HT-29 (cell line): ENCODE measurements around the gene ZMYM5. TPM values are rescaled to one million over a fixed set of nuclear protein-coding genes. Genes with fewer than 3 reads are reported as not detected.
"Not testable (repeated sequence)": the region's sequence is repeated elsewhere in the genome, so short reads cannot be mapped to it uniquely, and the experiment has no call there.

Experiments
- DNase-seq: peaks from one replicate; pipeline ENCODE4 v3.0.0-alpha.2; 2015; ENCODE audit warnings: low spot score
- total RNA-seq: library from RNA; depleted of rRNA; stranded (reverse); fragments of >200 nt; shearing (Covaris generic); gene quantifications from 2 replicates; pipeline ENCODE4 v1.2.3, GENCODE V29; 2014; rRNA removed

ZMYM5 gene
- total RNA-seq, 1 experiment from 2014 or later = 8.3 TPM

DNA sequence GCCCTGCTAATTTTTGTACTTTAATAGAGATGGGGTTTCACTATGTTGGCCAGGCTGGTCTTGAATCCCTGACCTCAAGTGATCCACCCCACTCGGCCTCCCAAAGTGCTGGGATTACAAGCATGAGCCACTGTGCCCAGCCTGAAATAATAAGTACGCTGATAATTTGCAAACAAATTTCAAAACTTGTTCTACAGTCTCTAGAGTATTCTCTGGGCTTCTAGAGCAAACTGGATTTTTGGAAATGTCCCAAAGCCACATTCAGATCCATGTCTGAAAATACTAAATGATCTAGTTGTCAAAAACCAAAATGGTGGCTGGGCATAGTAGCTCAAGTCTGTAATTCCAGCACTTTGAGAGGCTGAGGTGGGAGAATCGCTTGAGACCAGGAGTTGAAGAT lies 40.8 kb downstream of the ZMYM5 start:
- no peak for DNase-seq

DNA sequence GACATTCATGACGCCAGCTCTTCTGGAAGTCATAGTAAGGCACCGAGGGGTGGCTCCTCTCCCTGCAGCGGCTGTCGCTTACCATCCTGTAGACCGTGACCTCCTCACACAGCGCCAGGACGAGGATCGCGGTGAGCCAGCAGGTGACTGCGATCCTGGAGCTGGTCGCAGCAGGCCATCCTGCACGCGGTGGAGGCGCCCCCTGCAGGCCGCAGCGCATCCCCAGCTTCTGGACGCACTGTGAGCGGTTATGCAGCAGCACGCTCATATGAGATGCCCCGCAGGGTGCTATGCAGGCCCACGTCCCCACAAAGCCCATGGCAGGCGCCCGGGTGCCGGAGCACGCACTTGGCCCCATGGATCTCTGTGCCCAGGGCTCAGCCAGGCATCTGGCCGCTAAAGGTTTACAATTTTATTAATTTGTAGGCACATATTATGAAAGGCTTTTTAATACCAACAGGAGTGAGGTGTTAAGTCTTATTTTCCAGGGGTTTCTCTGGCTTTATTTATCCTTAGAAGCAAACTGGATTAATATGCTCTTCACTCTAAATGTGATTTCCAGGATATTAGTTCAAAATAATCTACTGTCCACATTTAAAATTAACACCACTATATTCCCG lies 45.1 kb downstream of the ZMYM5 start:
- peak; percentile 35 for DNase-seq

DNA sequence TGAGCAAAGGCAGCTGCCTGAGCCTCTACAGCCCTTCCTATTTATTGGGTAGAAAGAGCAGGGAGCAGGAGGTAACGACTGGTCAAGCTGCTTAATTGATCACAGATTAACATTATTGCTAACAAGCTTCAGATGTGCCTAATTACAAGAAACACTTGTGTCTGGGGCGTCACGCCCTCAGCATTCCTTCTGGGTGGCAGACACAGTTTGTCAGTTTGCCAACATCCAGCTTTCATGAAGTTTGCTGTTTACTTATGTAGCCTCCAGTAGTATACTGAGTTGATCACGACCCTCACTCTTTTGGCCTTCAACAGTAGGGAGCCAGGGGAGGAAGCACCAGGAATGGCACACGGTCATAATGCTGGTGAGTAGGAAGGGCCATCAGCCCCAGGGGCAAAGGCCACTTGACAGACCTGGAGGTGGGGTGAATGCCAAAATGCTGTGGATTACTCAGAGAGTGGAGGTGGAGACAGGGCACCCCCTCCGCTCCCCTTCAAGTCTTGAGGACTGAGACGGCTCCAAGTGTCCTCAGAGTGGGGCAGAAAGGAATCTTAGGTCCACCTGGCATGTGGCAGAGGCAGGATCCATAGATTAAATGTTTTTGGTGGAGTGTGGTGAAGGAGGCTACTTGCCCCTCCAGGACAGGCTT lies 45.8 kb downstream of the ZMYM5 start:
- no peak for DNase-seq

DNA sequence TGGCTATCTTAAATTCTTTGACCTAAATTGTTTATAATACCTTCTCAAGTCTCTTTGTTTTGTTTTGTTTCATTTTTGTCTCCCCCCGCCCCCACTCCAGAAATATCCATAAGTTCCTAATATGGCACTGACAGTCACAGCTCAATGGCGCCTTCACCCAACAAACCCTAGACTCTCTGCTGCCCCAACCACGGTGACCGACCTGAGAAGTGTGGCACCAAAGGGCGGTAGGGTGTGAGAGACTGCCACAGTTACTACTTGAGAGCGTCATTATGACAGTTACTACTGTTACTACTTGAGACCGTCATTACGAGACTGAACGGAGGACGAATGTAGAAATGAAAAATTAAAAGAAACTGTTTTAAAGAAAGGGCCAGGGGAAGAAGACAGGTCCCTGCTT lies 46.3 kb downstream of the ZMYM5 start:
- no peak for DNase-seq

DNA sequence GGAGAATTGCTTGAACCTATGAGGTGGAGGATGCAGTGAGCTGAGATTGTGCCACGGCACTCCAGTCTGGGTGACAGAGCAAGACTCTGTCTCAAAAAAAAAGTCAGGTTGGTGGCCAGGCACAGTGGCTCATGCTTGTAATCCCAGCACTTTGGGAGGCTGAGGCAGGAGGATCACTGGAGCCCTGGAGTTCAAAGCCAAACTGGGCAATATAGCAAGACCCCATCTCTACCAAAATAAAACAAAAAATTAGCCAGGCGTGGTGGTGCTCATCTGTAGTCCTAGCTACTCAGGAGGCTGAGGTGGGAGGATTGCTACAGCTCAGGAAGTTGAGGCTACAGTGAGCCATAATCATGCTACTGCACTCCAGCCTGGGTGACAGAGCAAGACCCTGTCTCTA lies 47.6 kb downstream of the ZMYM5 start:
- DNase-seq = not testable (repeated sequence)

DNA sequence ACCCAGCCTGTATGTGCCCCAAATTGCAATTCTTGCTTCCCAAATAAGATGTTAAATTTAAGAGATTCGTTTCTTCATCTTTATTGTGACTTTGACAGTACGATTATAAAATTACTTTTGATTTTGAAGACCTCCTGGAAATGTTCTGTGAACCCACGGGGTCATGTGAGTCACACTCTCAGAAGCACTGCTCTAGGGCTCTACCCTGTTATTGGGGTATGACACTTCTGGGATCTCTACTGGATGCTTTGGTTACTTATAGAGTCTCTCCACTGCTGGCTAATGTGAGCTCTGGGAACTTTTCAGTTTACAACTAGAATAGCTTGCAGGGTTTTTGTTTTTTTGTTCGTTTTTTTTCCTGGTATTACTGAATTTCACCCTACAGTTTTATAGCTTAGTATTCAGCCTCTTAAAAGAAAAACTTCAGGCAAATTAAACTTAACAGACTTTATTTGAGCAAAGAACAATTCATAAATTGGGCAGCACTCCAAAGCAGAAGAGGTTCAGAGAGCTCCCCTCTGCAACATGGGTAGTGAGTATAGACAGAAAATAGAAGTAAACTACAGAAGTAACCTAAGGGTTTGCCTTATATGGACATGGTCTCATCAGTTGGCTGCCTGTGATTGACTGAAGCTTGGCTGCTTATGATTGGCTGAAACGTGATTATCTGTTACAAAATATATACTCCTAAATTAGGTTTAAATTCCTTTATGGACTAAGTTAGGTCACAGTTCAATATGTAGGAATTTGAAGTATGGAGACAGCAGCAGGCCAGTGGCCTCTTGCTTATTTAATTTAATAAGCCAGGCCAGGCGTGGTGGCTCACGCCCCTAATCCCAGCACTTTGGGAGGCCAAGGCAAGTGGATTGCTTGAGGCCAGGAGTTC lies 52.2 kb downstream of the ZMYM5 start:
- no peak for DNase-seq

DNA sequence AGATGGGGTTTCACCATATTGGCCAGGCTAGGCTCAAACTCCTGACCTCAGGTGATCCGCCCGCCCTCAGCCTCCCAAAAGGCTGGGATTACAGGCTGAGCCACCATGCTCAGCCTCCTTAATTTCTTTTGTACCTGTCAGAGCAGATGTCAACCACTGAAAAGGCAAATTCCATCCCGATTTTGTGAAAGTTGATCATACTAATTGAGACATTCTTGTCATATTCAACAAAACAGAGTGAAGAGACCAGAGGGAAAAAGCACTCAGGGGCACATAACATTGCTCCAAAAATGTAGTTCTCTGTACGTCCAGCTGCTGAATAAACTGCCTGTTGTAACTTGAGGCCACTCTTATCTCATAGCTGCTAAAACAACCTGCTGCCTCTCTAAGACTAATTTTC lies 53.3 kb downstream of the ZMYM5 start:
- no peak for DNase-seq

DNA sequence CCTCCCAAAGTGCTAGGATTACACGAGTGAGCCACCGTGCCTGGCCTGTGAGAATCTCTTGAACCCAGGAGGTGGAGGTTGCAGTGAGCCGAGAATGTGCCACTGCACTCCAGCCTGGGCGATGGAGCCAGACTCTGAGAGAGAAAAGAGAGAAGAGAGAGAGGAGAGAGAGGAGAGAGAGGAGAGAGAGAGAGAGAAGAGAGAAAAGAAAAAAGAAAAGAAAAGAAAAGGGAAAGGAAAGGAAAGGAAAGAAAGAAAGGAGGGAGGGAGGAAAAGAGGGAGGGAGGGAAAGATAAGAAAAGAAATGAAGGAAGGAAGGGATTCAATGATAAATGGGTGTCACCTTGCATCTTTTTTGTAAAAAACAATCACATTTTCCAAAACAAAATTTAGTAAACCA lies 57.7 kb downstream of the ZMYM5 start:
- DNase-seq = no peak

DNA sequence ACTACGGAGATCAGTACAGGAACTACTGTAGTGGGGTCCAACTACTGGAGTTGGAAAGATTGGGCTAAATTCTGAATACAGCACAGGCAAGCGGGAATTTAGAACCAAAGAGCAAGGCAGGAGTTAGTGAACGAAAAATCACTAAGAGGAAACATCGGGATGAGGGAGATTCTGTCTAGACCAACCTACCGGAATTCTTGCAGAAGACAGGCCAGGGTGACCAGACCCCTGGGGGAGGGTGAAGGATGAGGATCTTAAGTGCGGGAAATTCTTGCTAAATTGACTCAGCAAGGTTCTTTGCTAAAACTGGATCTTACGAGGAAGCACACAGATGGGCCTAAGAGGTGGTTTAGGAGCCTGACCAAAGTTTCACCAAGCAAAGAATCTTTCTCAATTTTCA lies 67.5 kb downstream of the ZMYM5 start:
- DNase-seq = no peak

DNA sequence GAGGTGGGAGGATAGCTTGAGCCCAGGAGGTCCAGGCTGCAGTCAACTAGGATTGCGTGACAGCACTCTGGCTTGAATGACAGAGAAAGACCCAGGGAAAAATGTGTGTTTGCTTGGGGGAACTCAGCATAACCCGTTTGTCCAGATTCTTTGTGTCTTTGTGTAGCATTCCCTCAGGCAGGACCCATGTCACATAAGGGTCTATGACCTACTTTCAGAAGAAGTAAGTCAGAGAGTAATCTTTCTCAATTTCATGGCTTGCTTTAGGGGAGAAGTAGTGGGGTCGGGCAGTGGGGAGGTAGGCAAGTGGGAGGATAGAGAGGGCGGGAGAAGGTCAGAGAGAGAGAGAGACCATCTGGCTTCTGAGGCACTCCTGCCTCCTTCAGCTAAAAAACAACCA lies 68.8 kb downstream of the ZMYM5 start:
- peak; percentile 95 for DNase-seq

DNA sequence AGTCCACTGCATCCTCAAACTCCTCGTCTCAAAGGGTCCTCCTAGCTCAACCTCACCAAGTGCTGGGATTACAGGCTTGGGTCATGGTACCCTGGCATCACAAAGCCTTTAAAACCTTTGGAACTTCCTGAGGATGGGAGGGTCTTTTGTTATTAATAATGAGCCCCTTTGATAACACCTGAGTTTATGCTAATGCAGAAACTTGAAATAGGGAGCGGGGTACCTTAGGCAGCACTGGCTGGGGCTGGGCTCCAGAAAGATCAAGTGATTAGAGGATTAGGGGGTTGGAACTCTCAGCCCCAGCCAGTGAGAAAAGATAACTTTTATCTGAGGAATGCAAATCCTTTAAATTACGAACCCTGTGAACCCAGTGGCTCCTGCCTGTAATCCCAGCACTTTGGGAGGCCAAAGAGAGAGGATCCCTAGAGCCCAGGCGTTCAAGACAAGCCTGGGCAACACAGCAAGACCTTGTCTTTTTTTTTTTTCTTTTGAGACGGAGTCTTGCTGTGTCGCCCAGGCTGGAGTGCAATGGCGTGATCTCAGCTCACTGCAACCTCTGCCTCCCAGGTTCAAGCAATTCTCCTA lies 71.4 kb downstream of the ZMYM5 start:
- no peak for DNase-seq

DNA sequence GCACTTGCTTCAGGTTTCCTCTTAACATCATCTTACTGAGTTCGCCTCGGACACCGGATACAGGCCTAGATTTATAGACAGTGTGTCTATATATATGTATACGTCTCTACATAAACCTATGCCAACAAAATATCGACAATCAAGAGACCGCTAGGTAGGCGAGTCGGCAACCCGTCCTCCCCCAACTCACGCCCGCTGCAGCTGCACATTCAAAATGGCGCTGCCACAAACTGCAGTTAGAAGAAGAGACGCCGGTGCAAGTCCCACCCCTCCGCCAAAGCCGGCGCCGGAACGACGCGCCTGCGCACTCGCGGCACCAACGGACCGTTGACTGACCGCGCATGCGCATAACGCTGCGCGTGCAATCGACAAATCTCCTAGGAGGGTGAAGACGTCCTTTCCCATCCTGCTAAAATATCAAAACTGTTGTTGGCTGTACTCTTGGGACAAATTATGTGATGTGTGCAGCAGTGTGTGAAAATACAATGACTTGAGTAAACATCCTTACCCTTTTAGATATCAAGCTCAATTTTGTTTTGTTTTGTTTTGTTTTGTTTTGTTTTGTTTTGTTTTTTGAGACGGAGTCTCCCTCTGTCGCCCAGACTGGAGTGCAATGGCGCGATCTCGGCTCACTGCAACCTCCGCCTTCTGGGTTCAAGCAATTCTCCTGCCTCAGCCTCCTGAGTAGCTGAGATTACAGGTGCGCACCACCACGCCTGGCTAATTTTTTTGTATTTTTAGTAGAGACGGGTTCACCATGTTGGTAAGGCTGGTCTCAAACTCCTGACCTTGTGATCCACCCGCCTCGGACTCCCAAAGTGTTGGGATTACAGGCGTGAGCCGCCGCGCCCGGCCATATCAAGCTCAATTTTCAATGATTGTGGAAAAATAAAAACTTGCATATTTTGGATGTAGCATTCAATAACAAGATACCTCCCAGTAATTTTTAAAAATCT lies 80.4 kb downstream of the ZMYM5 start, which contains the start of gene PSPC1:
TSS of gene PSPC1 (minus strand) at position 219 of the 956 bp plus-strand sequence. CDS start at position 31, 188 bp downstream.
- peak; percentile 100 for DNase-seq

DNA sequence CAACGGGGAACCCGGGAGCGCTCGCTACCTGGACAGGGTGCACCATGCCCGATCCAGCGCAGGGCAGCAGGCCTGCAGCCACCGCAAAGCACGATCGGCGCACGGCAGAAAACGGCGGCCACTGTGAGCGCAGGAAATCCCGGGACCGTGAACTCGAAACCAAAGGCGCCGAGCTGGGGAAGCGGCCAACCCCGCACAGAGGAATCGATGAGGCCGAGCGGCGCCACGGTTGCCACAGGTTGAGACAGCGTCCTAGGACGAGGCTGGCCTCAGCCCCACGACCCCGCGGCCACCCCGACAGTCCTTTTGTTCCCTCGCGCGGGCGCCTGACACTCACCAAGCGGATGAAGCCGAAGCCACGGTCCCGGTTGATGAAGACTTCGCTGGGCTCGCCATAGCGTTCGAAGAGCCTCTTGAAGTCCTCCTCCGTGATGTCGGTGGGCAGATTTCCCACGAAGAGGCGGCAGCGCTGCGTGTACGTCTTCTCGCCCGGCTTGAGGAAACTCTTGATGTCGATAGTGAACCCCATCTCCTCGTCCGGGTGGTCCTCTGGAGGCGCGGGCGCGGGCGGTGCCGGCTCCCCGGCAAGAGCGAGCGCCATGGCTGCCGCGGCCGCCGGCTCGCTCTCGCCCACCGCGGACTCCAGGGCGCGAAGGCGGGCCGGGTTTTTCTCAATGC lies 81.3 kb downstream of the ZMYM5 start:
- DNase-seq = peak; percentile 66

DNA sequence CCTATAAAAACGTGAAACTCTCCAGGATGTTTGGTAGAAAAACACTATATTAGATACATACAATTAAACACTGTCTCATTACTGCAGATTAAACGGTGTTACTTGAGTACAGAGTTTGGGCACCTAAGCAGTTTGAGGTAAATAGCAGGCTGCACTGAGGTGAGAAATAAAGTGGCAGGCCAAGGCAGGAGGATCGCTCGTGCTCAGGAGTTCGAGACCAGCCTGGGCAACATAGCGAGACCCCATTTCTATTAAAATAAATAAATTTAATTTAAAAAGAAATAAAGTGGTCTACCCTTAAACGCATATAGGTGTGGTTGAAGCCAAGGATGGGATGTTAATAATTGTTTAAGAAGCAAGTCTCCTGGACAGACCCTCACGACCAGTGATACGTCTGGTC lies 81.9 kb downstream of the ZMYM5 start:
- peak; percentile 52 for DNase-seq

DNA sequence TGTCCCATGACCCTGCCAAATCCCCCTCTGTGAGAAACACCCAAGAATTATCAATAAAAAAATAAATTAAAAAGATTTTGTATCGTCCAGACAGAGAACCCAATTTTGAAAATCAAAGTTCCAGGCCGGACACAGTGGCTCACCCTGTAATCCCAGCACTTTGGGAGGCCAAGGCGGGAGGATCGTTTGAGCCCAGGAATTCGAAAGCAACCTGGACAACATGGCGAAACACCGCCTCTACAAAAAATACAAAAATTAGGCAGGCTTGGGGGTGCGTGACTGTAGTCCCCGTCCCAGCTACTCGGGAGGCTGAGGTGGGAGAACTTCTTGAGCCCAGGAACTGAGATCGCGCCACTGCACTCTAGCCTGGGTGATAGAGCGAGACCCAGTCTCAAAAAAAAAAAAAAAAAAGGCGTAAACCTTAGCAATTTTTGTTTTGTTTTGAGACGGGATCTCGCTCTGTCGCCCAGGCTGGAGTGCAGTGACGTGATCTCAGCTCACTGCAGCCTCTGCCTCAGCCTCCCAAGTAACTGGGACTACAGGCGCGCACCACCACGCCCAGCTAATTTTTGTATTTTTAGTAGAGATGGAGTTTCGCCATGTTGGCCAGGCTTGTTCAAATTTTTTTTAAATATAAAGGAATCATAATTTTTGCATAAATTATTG lies 82.6 kb downstream of the ZMYM5 start:
- DNase-seq = peak; percentile 30

Other genes with a start within 250 kb of the ZMYM5 start
- 13.6 and 14.9 TPM in 2 replicates for gene MPHOSPH8, start 230.0 kb downstream of the ZMYM5 start, total RNA-seq
- gene PSPC1, start 80.7 kb downstream of the ZMYM5 start, total RNA-seq = 105 and 107 TPM in 2 replicates
- 35.3 and 39.2 TPM in 2 replicates for gene ZMYM2, start 95.1 kb upstream of the ZMYM5 start, total RNA-seq